Measurements from ENCODE around the gene FDCSP. TPM values are rescaled to one million over a fixed set of nuclear protein-coding genes. Genes with fewer than 3 reads are reported as not detected.

Gene FDCSP
- total RNA-seq, 4 donors from 2014 or later: not detected

- Histone ChIP-seq H3K4me1 (no peaks in the 10 kb centered on the region), H3K36me3 (no peaks in the 10 kb centered on the region), H3K4me3 (no peak overlapping the region), H3K9me3 (peaks cover 0 to 17% (median 1%) of the 10 kb centered on the region in 4 donors), H3K27ac (no peak overlapping the region), H3K27me3 (no peaks in the 10 kb centered on the region)
- 55 to 86% methylated on average over 1 of the region's 1 CpG for whole genome bisulfite sequencing, 2 donors
- no peak for DNase-seq (ENCODE audit: low spot score in 2 of 2)
- TF ChIP-seq EP300 (IDR thresholded peaks at IDR 0.05): no peak
- TF ChIP-seq CTCF (IDR thresholded peaks at IDR 0.05): no peak
- no peak for TF ChIP-seq POLR2A (IDR thresholded peaks at IDR 0.05)
These were observed 54.6 kb downstream of the FDCSP start for GRCh38 chr4:70280567-70280966.

Other genes starting within 250 kb of the FDCSP start
- gene STATH, start 230.2 kb upstream of the FDCSP start, total RNA-seq: not detected
- not detected for gene HTN3, start 197.7 kb upstream of the FDCSP start, total RNA-seq
- not detected for gene HTN1, start 175.7 kb upstream of the FDCSP start, total RNA-seq
- not detected for gene PRR27, start 71.9 kb upstream of the FDCSP start, total RNA-seq
- not detected for gene ODAM, start 30.4 kb upstream of the FDCSP start, total RNA-seq
- gene CSN3, start 16.5 kb downstream of the FDCSP start, total RNA-seq: not detected
- gene CABS1, start 108.9 kb downstream of the FDCSP start, total RNA-seq: not detected
- not detected for gene SMR3A, start 134.6 kb downstream of the FDCSP start, total RNA-seq
- gene SMR3B, start 157.0 kb downstream of the FDCSP start, total RNA-seq: not detected
- gene OPRPN, start 171.8 kb downstream of the FDCSP start, total RNA-seq: not detected
- gene MUC7, start 246.1 kb downstream of the FDCSP start, total RNA-seq: not detected